GM19193 (cell line): ENCODE results near the gene CCNY.

Source experiments
- POLR2A ChIP-seq: IDR thresholded peaks from 4 replicates; pipeline ENCODE4 v1.6.1; 2011; ENCODE audit not compliant: insufficient read depth, insufficient read length; ENCODE audit errors: extremely low read depth

The CCNY gene

DNA sequence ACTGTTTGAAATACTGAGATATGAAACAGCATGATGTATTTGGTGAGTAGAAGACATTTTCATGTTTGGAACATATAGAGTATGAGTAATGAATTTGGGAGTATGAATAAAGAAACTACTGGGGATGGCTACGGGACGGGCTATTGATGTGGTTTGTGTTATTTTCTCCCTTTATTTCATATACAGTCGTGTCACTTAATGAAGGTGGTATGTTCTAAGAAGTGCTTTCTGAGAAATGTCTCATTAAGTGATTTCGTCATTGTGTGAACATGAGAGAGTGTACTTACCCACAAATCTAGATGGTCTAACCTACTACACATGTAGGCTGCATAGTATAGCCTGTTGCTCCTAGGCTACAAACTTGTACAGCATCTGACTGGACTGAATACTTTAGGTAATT is 106.3 kb downstream of the CCNY start:
- no peak for TF ChIP-seq POLR2A

DNA sequence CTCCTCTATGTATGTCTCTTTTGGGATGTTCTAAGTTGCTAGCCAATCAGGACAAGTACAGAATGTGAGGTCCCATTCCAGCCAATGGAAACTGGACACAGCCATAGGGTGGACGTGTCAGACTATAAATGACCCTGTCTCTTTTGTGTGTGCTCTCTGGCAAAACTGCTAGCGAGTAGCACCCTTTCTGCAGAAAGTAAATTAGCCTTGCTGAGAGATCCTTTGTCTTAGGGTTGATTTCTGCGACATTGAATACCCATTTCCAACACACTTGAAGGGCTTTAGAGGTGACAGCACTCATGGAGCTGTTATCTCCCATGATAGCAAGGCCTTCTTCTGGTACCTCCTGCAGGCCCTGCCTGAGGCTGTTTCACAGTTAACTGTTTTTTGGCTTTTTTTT is 107.5 kb downstream of the CCNY start:
- no peak for TF ChIP-seq POLR2A

DNA sequence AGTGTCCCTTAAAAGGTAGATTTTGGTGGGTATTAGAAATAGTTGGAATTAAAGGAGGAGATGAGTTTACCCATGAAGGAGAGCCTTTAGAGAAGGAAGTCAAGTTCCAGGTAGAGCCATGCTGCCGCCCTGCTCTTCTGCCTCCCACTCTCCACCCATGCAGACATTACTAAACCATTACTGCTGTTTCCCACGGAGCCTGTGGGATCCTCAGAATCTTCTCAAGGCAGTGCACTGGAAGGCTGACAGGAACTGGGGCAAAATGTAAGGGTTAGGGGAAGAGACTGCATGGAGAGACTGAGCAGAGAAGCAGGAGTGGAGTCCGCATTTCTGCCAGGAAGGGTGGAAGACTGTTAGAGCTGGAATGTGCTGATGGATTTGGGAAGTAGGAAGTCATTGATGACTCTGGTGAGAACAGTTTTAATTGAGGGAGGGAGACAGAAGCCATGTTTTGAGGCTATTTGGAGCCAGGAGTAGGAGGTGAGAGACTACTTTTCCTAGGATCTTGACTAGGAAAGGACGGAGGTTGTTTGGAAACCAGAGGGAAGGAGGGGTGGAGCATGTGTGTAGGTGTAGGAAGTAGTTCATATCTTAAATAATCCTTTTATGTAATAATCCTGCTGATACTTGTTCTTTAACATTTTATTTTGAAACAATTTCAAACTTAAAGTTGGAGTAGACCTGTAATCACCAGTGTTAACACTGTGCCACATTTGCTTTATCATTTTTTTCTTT is 109.0 kb downstream of the CCNY start:
- TF ChIP-seq POLR2A: no peak

DNA sequence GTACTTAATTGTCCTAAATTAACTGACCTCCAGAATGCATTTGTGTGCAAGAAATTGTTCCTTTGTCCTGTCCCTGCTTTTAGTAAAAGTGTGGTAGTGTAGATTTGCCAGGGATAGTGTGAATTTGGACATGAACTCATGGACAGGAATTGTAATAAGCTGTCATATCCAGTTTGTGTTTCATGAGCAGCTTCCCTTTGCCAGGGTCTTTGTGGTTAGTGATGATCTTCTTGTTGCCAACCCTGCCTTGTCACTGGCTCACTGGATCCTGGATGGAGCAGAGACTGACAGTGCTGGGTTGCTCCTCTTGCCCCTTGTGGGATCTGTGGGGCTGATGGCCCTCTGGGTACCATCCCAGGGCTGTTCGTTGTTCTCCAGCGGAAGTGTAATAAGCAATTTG is 110.1 kb downstream of the CCNY start:
- no peak for TF ChIP-seq POLR2A

DNA sequence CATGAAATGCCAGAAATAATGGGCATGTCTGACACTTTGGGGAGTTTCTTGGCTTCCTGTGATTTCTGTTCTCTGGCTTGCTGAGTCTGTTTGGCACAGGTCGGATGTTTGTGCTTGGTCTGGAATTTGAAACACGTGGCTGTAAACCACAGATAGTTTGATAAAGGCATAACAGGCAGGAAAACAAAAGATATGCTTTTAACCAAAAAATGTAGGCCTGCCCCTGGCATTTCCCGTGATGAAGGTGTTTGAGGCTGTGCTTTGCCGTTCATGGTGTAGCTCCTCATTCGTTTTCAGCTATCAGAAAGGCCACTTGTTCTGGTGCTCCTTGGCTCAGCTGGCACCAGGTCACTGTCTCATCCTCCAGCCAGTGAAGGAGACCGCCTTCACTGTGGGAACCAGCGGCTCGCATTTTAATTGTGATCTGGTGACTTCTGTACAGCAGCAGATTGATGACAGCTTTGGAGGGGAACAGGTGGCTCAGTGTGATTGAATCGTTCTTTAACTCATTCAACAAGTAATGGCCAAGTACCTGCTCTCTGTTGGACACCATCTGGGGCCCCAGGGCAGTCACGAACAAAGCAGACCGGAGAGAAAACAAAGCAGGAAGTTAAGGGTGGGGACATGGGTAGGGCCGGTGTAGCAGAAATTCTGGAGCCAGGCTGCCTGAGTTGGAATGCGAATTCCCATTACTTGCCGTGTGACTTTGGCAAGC is 111.5 kb downstream of the CCNY start:
- no peak for TF ChIP-seq POLR2A

DNA sequence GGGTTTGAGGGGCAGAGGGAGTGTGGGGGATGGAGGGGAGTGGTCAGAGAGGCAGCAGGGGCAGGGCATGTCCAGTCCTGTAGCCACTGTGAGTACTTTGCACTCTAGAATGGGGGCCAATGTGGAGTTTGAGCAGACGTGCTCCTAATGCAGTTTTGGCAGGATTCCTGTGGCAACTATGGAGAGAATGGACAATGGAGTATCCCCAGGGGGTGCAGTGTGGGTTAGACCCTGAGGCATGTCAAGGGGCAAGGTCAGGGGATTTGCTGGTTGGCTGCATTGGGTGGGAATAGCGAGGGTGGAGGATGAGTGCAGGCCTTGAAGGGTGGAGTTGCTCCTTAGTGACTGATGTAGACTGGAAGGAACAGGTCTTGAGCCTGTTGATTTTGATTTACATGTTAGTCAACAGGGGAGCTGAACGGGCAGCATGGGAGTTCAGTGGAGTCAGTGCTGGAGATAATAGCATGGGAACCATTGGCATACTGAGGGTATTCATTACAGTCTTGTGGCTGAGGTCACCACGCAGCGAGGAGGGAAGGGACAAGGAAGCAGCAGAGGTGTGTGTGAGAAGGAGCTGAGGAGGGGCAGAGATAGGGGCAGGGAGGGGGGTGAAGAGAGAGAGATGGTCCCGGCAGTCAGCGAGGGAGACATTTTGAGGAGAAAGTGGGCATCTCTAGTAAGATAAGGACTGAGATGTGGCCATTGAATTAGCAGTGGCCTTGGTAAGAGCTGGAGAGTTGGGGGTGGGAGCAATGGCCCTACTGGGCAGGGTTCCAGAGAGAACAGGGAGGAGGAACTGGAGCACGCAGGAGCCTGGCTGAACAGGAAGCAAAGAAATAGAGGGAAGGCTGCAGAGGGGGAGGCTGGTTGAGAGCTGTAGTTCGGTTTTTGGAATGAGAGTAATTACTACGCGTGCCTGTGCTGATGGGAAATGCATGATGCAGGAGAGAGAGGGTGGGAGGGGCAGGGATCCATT is 112.7 kb downstream of the CCNY start:
- TF ChIP-seq POLR2A: no peak

DNA sequence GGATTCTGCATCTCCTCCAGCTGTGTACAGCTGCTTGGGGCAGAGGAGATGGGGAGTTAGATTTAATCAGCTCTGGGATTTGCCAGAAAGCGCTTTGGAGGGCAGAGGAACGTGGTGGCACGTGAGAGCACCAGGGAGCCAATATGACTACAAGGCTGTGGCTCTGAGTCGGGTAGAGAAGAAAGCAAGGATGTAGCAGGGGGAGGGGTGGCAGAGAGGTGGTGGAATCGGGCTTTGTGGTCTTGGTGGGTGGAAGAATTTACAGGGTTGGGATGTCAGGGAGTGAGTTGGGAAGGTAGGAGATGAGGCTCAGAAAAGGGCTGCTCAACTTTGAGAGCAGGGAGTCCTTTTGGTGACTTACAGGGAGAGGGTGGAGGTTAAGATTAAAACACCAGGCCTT is 113.6 kb downstream of the CCNY start:
- TF ChIP-seq POLR2A: no peak

DNA sequence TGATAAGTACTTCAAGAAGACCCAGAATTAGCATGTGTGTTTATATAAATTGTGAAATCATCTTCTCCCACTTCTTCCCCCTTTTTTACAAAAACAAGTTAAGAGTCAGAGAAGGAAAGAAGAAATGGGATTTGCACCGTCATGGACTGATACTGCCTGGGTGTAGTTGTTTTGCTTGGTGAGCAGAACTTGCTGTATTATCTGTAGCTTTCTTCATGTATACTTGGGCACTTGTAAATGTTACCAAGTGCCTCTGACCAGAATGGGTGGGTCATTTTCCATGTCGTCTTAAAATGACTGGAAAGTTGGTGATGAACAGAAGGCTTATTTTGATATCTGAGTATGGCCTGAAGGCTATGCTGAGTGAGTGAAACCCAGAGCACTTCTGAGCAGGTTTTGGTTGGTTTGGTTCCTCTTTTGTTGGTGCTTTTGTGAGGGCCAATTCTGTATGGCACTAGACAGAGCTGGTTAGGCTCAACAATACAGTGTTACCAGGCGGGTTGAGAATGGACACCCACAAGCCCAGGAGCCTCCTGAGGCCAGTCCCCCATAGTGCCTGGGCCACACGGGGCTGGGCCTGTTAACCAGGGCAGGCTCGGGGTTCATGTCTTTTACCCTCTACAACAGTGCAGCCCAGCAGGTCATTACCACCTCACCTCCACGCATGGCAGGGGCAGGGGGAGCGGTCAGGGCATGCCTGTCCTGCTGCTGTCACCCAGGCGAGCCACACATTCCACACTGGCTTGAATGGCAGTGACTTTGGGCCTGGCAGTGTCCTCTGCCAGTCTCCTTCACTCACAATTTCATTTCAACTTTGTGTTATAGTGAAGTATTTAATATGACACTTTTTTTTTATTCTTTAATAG is 115.1 kb downstream of the CCNY start:
- no peak for TF ChIP-seq POLR2A

DNA sequence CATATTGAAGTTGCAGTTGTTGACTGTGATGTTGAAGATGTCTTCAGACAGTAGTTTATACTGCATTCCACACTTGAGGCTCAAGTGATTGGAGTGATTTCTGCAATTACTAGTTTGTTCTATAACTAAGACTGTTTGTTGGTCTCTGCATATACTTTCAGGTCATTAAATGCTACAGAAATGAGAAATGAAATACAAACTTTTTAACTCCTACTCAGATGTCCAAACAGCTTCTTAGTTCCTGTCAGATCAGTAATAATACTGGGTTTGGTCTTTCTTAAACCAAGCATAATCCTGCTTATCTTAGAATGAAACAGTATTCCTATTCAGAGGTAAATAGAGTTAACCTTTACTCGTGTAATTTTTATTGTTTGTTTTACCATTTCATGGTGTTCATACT is 115.9 kb downstream of the CCNY start:
- TF ChIP-seq POLR2A: no peak

DNA sequence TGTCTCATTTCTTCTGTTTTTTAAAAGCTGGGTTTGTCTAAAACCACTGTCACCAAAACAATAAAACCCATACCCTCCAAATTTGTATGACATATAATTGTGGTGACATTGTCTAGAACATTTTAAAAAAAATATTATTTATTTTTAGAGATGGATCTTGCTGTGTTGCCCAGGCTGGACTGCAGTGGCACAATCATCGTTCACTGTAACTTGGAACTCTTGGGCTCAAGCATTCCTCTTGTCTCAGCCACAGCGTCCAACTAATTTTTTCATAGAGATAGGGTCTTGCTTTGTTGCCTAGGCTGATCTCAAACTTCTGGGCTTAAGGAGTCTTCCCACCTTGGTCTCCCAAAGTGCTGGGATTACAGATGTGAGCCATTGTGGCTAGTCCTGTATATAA is 116.5 kb downstream of the CCNY start:
- no peak for TF ChIP-seq POLR2A

DNA sequence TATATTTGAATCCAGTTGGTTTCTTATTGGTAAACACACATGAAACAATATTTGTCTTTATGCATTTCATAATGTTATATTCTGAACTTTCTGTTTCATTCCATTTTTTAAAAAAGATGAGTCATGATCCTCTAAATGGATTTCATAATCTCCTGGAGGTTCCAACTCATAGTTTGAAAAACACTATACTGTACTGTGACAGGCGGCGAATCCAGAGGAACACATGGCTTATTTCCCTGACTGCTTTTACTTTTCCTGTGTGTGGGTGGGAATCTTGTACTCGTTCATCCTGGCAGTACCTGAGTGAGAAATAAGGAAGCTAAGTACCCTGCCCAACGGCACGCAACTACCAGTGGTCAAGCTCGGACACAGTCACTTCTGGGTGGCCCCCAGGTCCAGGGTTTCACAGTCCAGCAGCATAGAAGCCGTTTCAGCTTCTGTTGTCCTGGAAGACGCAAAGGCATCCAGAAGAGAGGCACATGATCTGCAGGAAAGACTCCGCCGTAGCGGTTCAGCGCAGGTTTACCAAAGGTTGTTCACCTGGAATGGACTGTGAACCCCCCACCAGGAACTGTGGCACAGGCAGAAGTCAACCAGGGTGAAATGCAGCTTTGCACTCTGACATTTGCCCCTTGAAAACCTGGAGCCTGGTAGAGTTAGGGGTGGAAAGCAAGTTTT is 117.7 kb downstream of the CCNY start:
- TF ChIP-seq POLR2A: no peak

DNA sequence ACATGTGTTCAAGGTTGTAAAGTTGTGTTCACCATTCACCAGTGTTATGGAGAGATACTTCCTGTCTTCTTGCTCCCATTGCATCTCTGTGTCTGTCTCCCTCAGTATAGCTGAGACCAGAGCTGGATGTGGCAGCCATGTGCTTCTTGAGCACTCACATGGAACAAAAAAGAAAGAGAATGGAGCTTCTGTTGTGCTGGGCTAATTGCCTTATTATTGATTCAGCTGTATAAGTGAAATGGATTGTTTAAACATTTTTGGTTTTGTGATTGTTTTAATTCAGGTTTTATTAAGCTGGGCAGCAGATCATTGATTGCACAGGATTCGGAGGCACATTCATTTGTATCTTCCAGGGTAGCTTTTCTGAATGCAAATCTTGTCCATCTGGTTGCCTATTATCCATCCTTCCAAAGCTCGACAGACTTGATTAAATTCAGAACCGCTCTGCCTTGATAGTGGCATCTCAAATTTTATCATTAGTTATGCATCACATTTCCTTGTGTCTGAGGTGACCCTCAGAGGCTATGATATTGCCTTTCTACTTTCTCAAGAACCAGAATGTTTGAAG is 119.9 kb downstream of the CCNY start:
- no peak for TF ChIP-seq POLR2A

DNA sequence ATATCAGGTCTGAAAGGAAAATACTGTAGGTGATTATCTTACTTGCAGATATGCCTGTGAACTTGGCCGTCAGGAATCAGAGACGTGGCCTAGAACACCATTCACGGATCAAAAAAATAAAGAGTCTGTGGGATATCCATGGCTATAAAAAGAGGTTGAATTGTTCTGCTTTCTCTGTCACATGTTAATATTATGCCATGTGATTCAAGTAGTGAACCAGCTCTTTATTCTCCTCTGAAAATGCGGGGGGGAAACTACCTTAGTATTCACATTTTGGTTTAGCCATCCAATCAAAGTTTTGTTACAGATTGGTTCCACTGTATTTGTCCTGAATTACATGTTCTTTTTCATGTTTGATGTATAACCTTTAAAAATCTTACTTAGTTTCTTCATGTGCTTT is 120.5 kb downstream of the CCNY start:
- TF ChIP-seq POLR2A: no peak
